Keratinocyte (primary cell): ENCODE results near the gene ZC3H12A. TPM values are rescaled to one million over a fixed set of nuclear protein-coding genes. Genes with fewer than 3 reads are reported as not detected.

ENCODE experiments used
- DNase-seq: peaks from one replicate; pipeline ENCODE4 v3.0.0-alpha.2; 2011; ENCODE audit warnings: low read depth, missing footprints, low spot score
- FAIRE-seq: peaks from 2 replicates; lab custom pipeline; 2011; peaks lifted over from hg19 to GRCh38; lab: Jason Lieb, UNC
- H2AFZ ChIP-seq: 2 replicates; pipeline ENCODE4 v1.6.0; 2012; ENCODE audit warnings: low read length, control low read depth, inconsistent platforms; ENCODE audit not compliant: control insufficient read depth
- H3K27ac ChIP-seq: 2 replicates; pipeline ENCODE4 v1.5.1; 2011; ENCODE audit warnings: low read length; ENCODE audit not compliant: control insufficient read depth, insufficient read depth
- H3K27me3 ChIP-seq: 3 replicates; pipeline ENCODE4 v1.6.0; 2011; ENCODE audit warnings: low read length; ENCODE audit not compliant: control insufficient read depth, insufficient read depth; ENCODE audit errors: extremely low read depth
- H3K36me3 ChIP-seq, 2 experiments: 2 replicates in 1 of 2; 3 replicates in 1 of 2; pipeline ENCODE4 v1.5.1; 2011; ENCODE audit warnings: low read length in 2 of 2, mild to moderate bottlenecking in 1 of 2; ENCODE audit not compliant: control insufficient read depth in 2 of 2, insufficient read depth in 2 of 2; ENCODE audit errors: extremely low read depth in 1 of 2
- H3K4me1 ChIP-seq: 3 replicates; pipeline ENCODE4 v1.5.1; 2011; ENCODE audit warnings: low read length; ENCODE audit not compliant: control insufficient read depth, insufficient read depth; ENCODE audit errors: extremely low read depth
- H3K4me2 ChIP-seq: 3 replicates; pipeline ENCODE4 v1.6.0; 2011; ENCODE audit warnings: low read depth, low read length; ENCODE audit not compliant: control insufficient read depth, insufficient read depth; ENCODE audit errors: extremely low read depth
- H3K4me3 ChIP-seq, 3 experiments: fragments of 200-600 bp in 1 of 3; sonication (generic) in 1 of 3; 2 replicates in 2 of 3; 3 replicates in 1 of 3; pipeline ENCODE4 v1.5.1; 2011 to 2016; ENCODE audit warnings: low read length in 3 of 3, mild to moderate bottlenecking in 3 of 3, control low read depth in 2 of 3, inconsistent platforms in 1 of 3, low read depth in 1 of 3, mixed read lengths in 1 of 3, mixed run types in 1 of 3, moderate library complexity in 1 of 3; ENCODE audit not compliant: control insufficient read depth in 2 of 3, insufficient read depth in 2 of 3; ENCODE audit errors: extremely low read depth in 1 of 3
- H3K79me2 ChIP-seq: 2 replicates; pipeline ENCODE4 v1.6.0; 2012; ENCODE audit warnings: low read length; ENCODE audit not compliant: control insufficient read depth, insufficient read depth
- H3K9ac ChIP-seq: 3 replicates; pipeline ENCODE4 v1.6.0; 2011; ENCODE audit warnings: low read length; ENCODE audit not compliant: control insufficient read depth, insufficient read depth; ENCODE audit errors: extremely low read depth
- H3K9me1 ChIP-seq: 3 replicates; pipeline ENCODE4 v1.6.0; 2011; ENCODE audit warnings: low read length; ENCODE audit not compliant: control insufficient read depth, insufficient read depth; ENCODE audit errors: extremely low read depth
- H3K9me3 ChIP-seq: 2 replicates; pipeline ENCODE4 v1.5.1; 2012; ENCODE audit warnings: low read depth, low read length; ENCODE audit not compliant: control insufficient read depth
- H4K20me1 ChIP-seq: 3 replicates; pipeline ENCODE4 v1.6.0; 2011; ENCODE audit warnings: low read length; ENCODE audit not compliant: control insufficient read depth, insufficient read depth; ENCODE audit errors: extremely low read depth
- CTCF ChIP-seq, 3 experiments: IDR thresholded peaks in 1 of 3; conservative IDR thresholded peaks in 1 of 3; optimal IDR thresholded peaks in 1 of 3; 2 replicates in 2 of 3; 3 replicates in 1 of 3; pipeline versions ENCODE3 to v1.5.1; 2011; ENCODE audit warnings: low read length in 3 of 3, mild to moderate bottlenecking in 3 of 3, moderate library complexity in 2 of 3, control low read depth in 1 of 3, inconsistent platforms in 1 of 3; ENCODE audit not compliant: insufficient read depth in 2 of 3; ENCODE audit errors: extremely low read depth in 1 of 3
- EZH2 ChIP-seq: IDR thresholded peaks from one replicate; pipeline ENCODE4 v1.6.1; 2012; ENCODE audit warnings: inconsistent platforms, mild to moderate bottlenecking, low read length, moderate library complexity
- dilution Hi-C: fragments of 300-500 bp; cut with MboI; formaldehyde crosslinking; loops from one replicate; pipeline ENCODE4 v1.7.0; 2020; ENCODE audit warnings: low sequenced_read_pairs; ENCODE audit not compliant: extremely low pct_ligation_motif_present
- polyA plus RNA-seq, 5 experiments: library from polyadenylated mRNA; depleted of rRNA in 3 of 5; stranded (reverse) in 3 of 5; stranded (forward) in 1 of 5; unstranded in 1 of 5; fragments of >200 nt; gene quantifications; 1 replicate in 1 of 5; 2 replicates in 3 of 5; 3 replicates in 1 of 5; pipeline versions ENCODE4 v1.2.1 to v1.2.3, GENCODE V29; 2011 to 2012; ENCODE audit warnings: missing spikeins in 2 of 5, low read depth in 1 of 5, low replicate concordance in 1 of 5

The ZC3H12A gene
- polyA plus RNA-seq, 1 donor (not counting 4 experiments of a cell fraction or from before 2014, with no cell fraction given) = 24.4 TPM

- Histone ChIP-seq H4K20me1 (peaks cover 12% of the 10 kb centered on the region), H3K4me3 (peak overlapping the region; percentile 57 to 99 (median 94)), H3K9me3 (no peaks in the 10 kb centered on the region), H3K9me1 (peaks cover 4% of the 10 kb centered on the region), H3K36me3 (peaks cover 9 to 34% of the 10 kb centered on the region in 2 experiments), H3K9ac (peak overlapping the region; percentile 99), H2AFZ (no peak overlapping the region), H3K4me1 (peaks cover 61% of the 10 kb centered on the region), H3K27ac (peak overlapping the region; percentile 99), H3K79me2 (peaks cover 55% of the 10 kb centered on the region), H3K27me3 (no peaks in the 10 kb centered on the region), H3K4me2 (peak overlapping the region; percentile 96)
- dilution Hi-C loops = no loop called here
- TF ChIP-seq EZH2 (no peak), CTCF (optimal IDR thresholded peaks at IDR 0.05 in 1 of 3, IDR thresholded peaks at IDR 0.05 in 1 of 3, conservative IDR thresholded peaks at IDR 0.05 in 1 of 3; ENCODE audit: extremely low read depth in 1 of 3, insufficient read depth in 2 of 3, low read length in 3 of 3) (no peak)
- peak; percentile 28 for DNase-seq
- FAIRE-seq = no peak
These were observed 458 bp downstream of the ZC3H12A start for GRCh38 chr1:37474697-37475379.

- Histone ChIP-seq H3K36me3 (peaks cover 16 to 40% of the 10 kb centered on the region in 2 experiments), H3K27me3 (no peaks in the 10 kb centered on the region), H3K4me2 (peak overlapping the region; percentile 96), H4K20me1 (peaks cover 12% of the 10 kb centered on the region), H3K9ac (peak overlapping the region; percentile 99), H3K4me1 (peaks cover 67% of the 10 kb centered on the region), H3K4me3 (peak overlapping the region; percentile 57 to 99 (median 94)), H3K79me2 (peaks cover 62% of the 10 kb centered on the region), H3K9me1 (peaks cover 4% of the 10 kb centered on the region), H3K9me3 (no peaks in the 10 kb centered on the region), H3K27ac (peak overlapping the region; percentile 99), H2AFZ (no peak overlapping the region)
- DNase-seq (no peak), FAIRE-seq (no peak)
- TF ChIP-seq CTCF (optimal IDR thresholded peaks at IDR 0.05 in 1 of 3, IDR thresholded peaks at IDR 0.05 in 1 of 3, conservative IDR thresholded peaks at IDR 0.05 in 1 of 3; ENCODE audit: extremely low read depth in 1 of 3, insufficient read depth in 2 of 3, low read length in 3 of 3) (no peak), EZH2 (no peak)
- dilution Hi-C loops = no loop called here
These were observed 1.2 kb downstream of the ZC3H12A start for GRCh38 chr1:37475380-37476086.
